ENCODE data around the gene SNX32.

GRCh38 chr11:65829459-65829858, 4.3 kb upstream of the SNX32 start:
- TF ChIP-seq, protein P1, sequence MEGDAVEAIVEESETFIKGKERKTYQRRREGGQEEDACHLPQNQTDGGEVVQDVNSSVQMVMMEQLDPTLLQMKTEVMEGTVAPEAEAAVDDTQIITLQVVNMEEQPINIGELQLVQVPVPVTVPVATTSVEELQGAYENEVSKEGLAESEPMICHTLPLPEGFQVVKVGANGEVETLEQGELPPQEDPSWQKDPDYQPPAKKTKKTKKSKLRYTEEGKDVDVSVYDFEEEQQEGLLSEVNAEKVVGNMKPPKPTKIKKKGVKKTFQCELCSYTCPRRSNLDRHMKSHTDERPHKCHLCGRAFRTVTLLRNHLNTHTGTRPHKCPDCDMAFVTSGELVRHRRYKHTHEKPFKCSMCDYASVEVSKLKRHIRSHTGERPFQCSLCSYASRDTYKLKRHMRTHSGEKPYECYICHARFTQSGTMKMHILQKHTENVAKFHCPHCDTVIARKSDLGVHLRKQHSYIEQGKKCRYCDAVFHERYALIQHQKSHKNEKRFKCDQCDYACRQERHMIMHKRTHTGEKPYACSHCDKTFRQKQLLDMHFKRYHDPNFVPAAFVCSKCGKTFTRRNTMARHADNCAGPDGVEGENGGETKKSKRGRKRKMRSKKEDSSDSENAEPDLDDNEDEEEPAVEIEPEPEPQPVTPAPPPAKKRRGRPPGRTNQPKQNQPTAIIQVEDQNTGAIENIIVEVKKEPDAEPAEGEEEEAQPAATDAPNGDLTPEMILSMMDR (conservative IDR thresholded peaks at IDR 0.05; ENCODE audit: low read length) = no peak
- no peak for TF ChIP-seq EZH2phosphoT487 (IDR thresholded peaks at IDR 0.05; ENCODE audit: borderline replicate concordance)
